ENCODE data around the gene CHRNA10. TPM values are rescaled to one million over a fixed set of nuclear protein-coding genes. Genes with fewer than 3 reads are reported as not detected.

The CHRNA10 gene
- total RNA-seq = 0.59 and 0.88 TPM in 2 replicates

GRCh38 chr11:3671334-3672254 lies at the start of gene CHRNA10:
CHRNA10 (minus strand) TSS chr11:3671384; CDS start chr11:3671312, 72 bp downstream.

GRCh38 chr11:3644817-3645235 lies 26.4 kb downstream of the CHRNA10 start, which contains the start of gene ART1:
ART1 (plus strand) TSS chr11:3645128; CDS start chr11:3659214, 14,086 bp downstream.

GRCh38 chr11:3641701-3642070 lies 29.5 kb downstream of the CHRNA10 start, which contains the start of gene ART5:
ART5 (minus strand) TSS chr11:3641992; CDS start chr11:3641862, 130 bp downstream.

Other genes starting within 250 kb of the CHRNA10 start
- not detected in 2 replicates for gene ART5, start 29.4 kb downstream of the CHRNA10 start, total RNA-seq
- gene ART1, start 26.3 kb downstream of the CHRNA10 start, total RNA-seq = not detected in 2 replicates
- 76.6 and 133 TPM in 2 replicates for gene NUP98, start 126.2 kb upstream of the CHRNA10 start, total RNA-seq
- 3.9 and 11.0 TPM in 2 replicates for gene PGAP2, start 137.2 kb upstream of the CHRNA10 start, total RNA-seq
- 9.2 and 19.7 TPM in 2 replicates for gene RHOG, start 169.6 kb upstream of the CHRNA10 start, total RNA-seq
- 28.7 and 35.6 TPM in 2 replicates for gene STIM1, start 184.3 kb upstream of the CHRNA10 start, total RNA-seq